SK-MEL-5 (cell line): ENCODE data around the gene SLC23A1. TPM values are rescaled to one million over a fixed set of nuclear protein-coding genes. Genes with fewer than 3 reads are reported as not detected.

Experiments used
- DNase-seq: peaks from one replicate; pipeline ENCODE4 v3.0.0-alpha.2; 2016; ENCODE audit warnings: low read depth, low spot score
- in situ Hi-C: cut with HindIII; loops from 2 replicates; pipeline ENCODE4 v1.10.0; 2016; ENCODE audit warnings: low sequenced_read_pairs, high pct_unique_total_duplicates, low pct_unique_long_range_greater_than_20kb
- total RNA-seq: library from RNA; depleted of rRNA; stranded (reverse); fragments of >200 nt; shearing (Covaris generic); gene quantifications from 2 replicates; pipeline ENCODE4 v1.2.3, GENCODE V29; 2014

SLC23A1 gene
- total RNA-seq, 1 experiment from 2014 or later = not detected

- in situ Hi-C loops = no loop called here
- no peak for DNase-seq
Observed at GRCh38 chr5:139384591-139385051, 1.5 kb upstream of the SLC23A1 start.

DNA sequence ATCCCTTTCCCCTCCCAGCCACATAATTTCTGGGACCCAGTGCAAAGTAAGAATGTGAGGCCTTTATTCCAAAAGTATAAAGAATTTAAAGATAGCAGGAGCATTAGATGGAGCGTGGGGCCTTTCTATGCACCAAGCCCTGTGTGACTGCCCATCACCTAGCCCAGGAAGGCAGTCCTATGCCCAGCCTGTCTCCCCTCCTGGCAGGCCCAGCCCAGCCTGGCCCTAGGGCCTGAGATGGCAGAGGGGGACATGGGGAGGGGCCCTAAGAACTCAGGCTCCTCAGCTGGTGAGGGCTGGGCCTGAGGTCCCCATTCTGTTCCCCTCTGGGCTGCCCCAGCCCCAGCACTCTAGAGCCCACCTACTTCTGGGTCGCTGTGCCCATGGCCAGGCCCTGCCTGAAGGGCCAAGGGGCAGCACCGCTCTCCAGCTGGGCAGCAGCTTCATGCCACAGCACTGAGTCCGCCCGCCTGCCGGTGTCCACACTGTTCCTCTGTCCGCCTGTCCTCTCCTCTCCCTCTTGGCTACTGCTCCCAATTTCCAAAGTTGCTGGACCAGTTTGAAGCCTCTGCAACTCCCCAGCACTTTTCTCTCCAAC is 995 bp upstream of the SLC23A1 start:
- no peak for DNase-seq
- in situ Hi-C loops = no loop called here

GRCh38 chr5:139382807-139383206 is 290 bp downstream of the SLC23A1 start:
- in situ Hi-C loops = no loop called here

DNA sequence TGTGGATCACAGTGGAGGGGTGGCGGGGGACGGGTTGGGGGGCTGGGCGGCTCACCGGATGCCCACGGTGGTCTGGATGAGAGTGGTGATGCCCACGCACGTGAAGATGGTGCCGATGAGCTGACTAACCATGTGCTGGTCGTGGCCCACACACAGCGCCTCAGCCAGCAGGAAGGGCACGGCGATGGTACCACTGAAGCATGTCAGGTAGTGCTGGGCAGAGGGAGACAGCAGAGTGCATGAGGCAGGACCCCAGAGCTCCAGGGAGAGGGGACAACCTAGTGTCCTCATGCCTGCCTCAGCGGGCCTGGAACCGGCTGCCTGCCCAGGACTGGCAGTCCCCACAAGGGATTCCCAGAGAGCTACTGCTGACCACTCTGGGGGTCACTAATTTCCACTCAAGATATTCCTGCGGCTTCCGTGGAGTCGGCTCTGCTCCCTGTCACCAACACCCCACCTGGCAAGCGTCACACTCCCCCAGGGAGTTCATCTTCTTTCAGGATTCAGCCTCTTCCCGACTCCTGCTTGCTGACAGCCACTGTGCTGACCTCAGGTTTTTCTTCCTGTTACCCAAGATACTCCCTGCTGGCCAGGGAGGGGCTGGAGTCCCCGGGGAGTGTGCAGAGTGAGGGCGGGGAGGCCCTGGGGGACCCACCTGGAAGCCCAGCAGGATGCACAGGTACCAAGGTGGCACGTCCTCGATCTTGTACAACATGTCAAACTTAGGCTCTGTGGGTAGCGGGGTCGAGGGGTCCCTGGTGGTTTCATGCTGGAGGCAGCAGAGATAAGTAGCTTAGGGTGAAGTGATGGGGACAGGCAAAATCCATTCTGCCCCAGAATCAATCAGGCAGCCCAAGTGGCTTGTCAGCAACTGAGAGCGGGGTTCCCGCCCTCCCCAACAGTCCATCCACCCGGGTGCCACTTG is 998 bp downstream of the SLC23A1 start:
- no peak for DNase-seq
- in situ Hi-C loops = no loop called here

More at GRCh38 chr5:139382807-139383206, 290 bp downstream of the SLC23A1 start:
- no peak for DNase-seq

- no peak for DNase-seq
- in situ Hi-C loops = no loop called here
Observed at GRCh38 chr5:139379626-139380449, 3.3 kb downstream of the SLC23A1 start.

GRCh38 chr5:139378941-139379361 is 4.1 kb downstream of the SLC23A1 start:
- in situ Hi-C loops = no loop called here

GRCh38 chr5:139378101-139378825 is 4.8 kb downstream of the SLC23A1 start:
- in situ Hi-C loops = no loop called here
- no peak for DNase-seq

More at GRCh38 chr5:139378941-139379361, 4.1 kb downstream of the SLC23A1 start:
- no peak for DNase-seq

GRCh38 chr5:139377226-139377625 is 5.9 kb downstream of the SLC23A1 start:
- in situ Hi-C loops = no loop called here
- no peak for DNase-seq

DNA sequence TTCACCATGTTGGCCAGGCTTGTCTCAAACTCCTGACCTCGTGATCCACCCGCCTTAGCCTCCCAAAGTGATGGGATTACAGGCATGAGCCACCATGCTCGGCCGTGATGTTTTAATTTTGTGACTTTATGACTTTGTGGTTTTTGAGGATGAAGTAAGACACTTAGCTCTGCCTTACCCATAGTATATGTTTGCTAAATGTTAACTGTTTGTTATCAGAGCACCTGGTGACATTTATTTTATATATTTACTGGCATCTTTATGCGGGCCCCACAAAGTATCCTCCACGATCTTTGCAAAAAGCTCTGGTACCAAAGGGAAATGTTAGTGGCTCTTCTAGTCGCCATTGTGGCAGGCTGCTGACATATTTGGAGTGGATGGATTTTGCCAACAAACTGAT is 6.7 kb downstream of the SLC23A1 start:
- in situ Hi-C loops = no loop called here
- no peak for DNase-seq

DNA sequence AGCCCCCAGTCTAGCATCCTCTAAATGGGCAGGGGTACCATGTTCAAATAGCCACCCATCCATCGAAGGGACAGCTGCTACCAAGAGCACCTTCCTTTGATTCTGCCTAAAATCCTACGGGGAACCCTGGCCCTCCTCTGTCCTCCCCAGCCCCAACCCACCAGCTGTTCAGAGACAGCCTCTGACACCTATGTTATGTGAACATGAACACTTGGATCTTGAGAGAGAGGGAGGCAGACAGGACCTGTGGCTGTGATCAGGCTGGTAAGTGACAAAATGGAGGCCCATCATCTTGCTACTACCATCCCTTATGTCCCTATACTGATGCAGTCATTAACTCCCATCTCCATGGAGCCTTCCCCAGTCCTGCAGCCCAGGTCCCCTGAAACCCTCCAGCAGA is 8.2 kb downstream of the SLC23A1 start:
- in situ Hi-C loops = no loop called here
- DNase-seq = no peak

- in situ Hi-C loops = no loop called here
- DNase-seq = no peak
Observed at GRCh38 chr5:139371482-139372435, 11.3 kb downstream of the SLC23A1 start.

GRCh38 chr5:139369181-139369580 is 13.9 kb downstream of the SLC23A1 start:
- DNase-seq = no peak
- in situ Hi-C loops = no loop called here

- in situ Hi-C loops = no loop called here
- peak; percentile 30 for DNase-seq
Observed at GRCh38 chr5:139368613-139369012, 14.5 kb downstream of the SLC23A1 start.

- in situ Hi-C loops = no loop called here
- DNase-seq = no peak
Observed at GRCh38 chr5:139364466-139364865, 18.6 kb downstream of the SLC23A1 start.

- in situ Hi-C loops = no loop called here
- DNase-seq = no peak
Observed at GRCh38 chr5:139363937-139364336, 19.2 kb downstream of the SLC23A1 start.

- DNase-seq = no peak
- in situ Hi-C loops = no loop called here
Observed at GRCh38 chr5:139361835-139362429, 21.2 kb downstream of the SLC23A1 start.
